Epidermal melanocyte (primary cell): ENCODE results near the gene WDR35.
"Not testable (repeated sequence)": the region's sequence is repeated elsewhere in the genome, so short reads cannot be mapped to it uniquely, and the experiment has no call there.

ENCODE experiments used
- DNase-seq: peaks from one replicate; pipeline ENCODE4 v3.0.0; 2011; ENCODE audit warnings: low spot score; ENCODE audit not compliant: insufficient read length

Gene WDR35

GRCh38 chr2:19894134-19894792 lies 95.6 kb downstream of the WDR35 start:
- no peak for DNase-seq

GRCh38 chr2:19893520-19894133 lies 96.3 kb downstream of the WDR35 start:
- no peak for DNase-seq

- not testable (repeated sequence) for DNase-seq
Observed at GRCh38 chr2:19891971-19892370, 97.9 kb downstream of the WDR35 start.

GRCh38 chr2:19890104-19890503 lies 99.8 kb downstream of the WDR35 start:
- DNase-seq, result no peak

- no peak for DNase-seq
Observed at GRCh38 chr2:19888831-19889230, 101.1 kb downstream of the WDR35 start.

GRCh38 chr2:19887510-19887909 lies 102.4 kb downstream of the WDR35 start:
- no peak for DNase-seq

- DNase-seq, result no peak
Observed at GRCh38 chr2:19886261-19886660, 103.6 kb downstream of the WDR35 start.

- DNase-seq, result no peak
Observed at GRCh38 chr2:19885791-19886190, 104.1 kb downstream of the WDR35 start.

GRCh38 chr2:19883971-19884720 lies 105.8 kb downstream of the WDR35 start:
- DNase-seq, result no peak

GRCh38 chr2:19883486-19883885 lies 106.4 kb downstream of the WDR35 start:
- no peak for DNase-seq

GRCh38 chr2:19882286-19882685 lies 107.6 kb downstream of the WDR35 start:
- DNase-seq, result no peak

GRCh38 chr2:19881908-19882265 lies 108.0 kb downstream of the WDR35 start:
- no peak for DNase-seq

- DNase-seq, result no peak
Observed at GRCh38 chr2:19881221-19881907, 108.5 kb downstream of the WDR35 start.

- DNase-seq, result not testable (repeated sequence)
Observed at GRCh38 chr2:19880191-19880590, 109.7 kb downstream of the WDR35 start.

GRCh38 chr2:19879120-19879519 lies 110.8 kb downstream of the WDR35 start:
- DNase-seq, result no peak

- DNase-seq, result no peak
Observed at GRCh38 chr2:19878268-19879046, 111.4 kb downstream of the WDR35 start.

GRCh38 chr2:19876751-19877150 lies 113.2 kb downstream of the WDR35 start:
- no peak for DNase-seq

GRCh38 chr2:19875280-19875679 lies 114.6 kb downstream of the WDR35 start:
- DNase-seq, result no peak

GRCh38 chr2:19874726-19875125 lies 115.2 kb downstream of the WDR35 start:
- DNase-seq, result no peak

GRCh38 chr2:19873014-19873413 lies 116.9 kb downstream of the WDR35 start:
- no peak for DNase-seq

- DNase-seq, result no peak
Observed at GRCh38 chr2:19872302-19872701, 117.6 kb downstream of the WDR35 start.
